Measurements from ENCODE around the gene OR51B5.
"Not testable (repeated sequence)": the region's sequence is repeated elsewhere in the genome, so short reads cannot be mapped to it uniquely, and the experiment has no call there.

Gene OR51B5

GRCh38 chr11:5335170-5335569, 8.2 kb downstream of the OR51B5 start:
- DNase-seq (ENCODE audit: low spot score), result no peak

GRCh38 chr11:5324197-5324596, 19.1 kb downstream of the OR51B5 start, which contains the start of gene OR51B2:
Gene OR51B2, minus strand, starts transcription at chr11:5324297. Its CDS starts 0 bp downstream, at chr11:5324297.
- no peak for DNase-seq (ENCODE audit: low spot score)

GRCh38 chr11:5317292-5317691, 26.0 kb downstream of the OR51B5 start:
- DNase-seq (ENCODE audit: low spot score), result no peak

- not testable (repeated sequence) for DNase-seq (ENCODE audit: low spot score)
These were observed 29.8 kb downstream of the OR51B5 start for GRCh38 chr11:5313326-5314023.

GRCh38 chr11:5310423-5310822, 32.9 kb downstream of the OR51B5 start:
- DNase-seq (ENCODE audit: low spot score), result no peak

GRCh38 chr11:5307256-5308019, 35.9 kb downstream of the OR51B5 start:
- no peak for DNase-seq (ENCODE audit: low spot score)

GRCh38 chr11:5304046-5304445, 39.3 kb downstream of the OR51B5 start:
- DNase-seq (ENCODE audit: low spot score), result no peak

GRCh38 chr11:5303626-5304025, 39.7 kb downstream of the OR51B5 start:
- DNase-seq (ENCODE audit: low spot score), result no peak

GRCh38 chr11:5301846-5302245, 41.5 kb downstream of the OR51B5 start, which contains the start of gene OR51B4:
Gene OR51B4, minus strand, starts transcription at chr11:5301946. Its CDS starts 0 bp downstream, at chr11:5301946.
- no peak for DNase-seq (ENCODE audit: low spot score)

- no peak for DNase-seq (ENCODE audit: low spot score)
These were observed 43.1 kb downstream of the OR51B5 start for GRCh38 chr11:5300251-5300650.

- DNase-seq (ENCODE audit: low spot score), result no peak
These were observed 44.9 kb downstream of the OR51B5 start for GRCh38 chr11:5298451-5298850.

GRCh38 chr11:5297721-5298323, 45.5 kb downstream of the OR51B5 start:
- DNase-seq (ENCODE audit: low spot score), result no peak

- DNase-seq (ENCODE audit: low spot score), result not testable (repeated sequence)
These were observed 48.9 kb downstream of the OR51B5 start for GRCh38 chr11:5294342-5294995.

GRCh38 chr11:5293028-5293427, 50.3 kb downstream of the OR51B5 start:
- DNase-seq (ENCODE audit: low spot score), result no peak
